T-helper 2 cell treated with Interferon-gamma antibody and Interleukin-4, amounts not matched to agents 100 ng/mL and 5 ng/mL, for 36 hours (primary cell): ENCODE measurements around the gene ARFIP2. TPM values are rescaled to one million over a fixed set of nuclear protein-coding genes. Genes with fewer than 3 reads are reported as not detected.

Source experiments
- intact Hi-C: fragments of 100-400 bp; cut with micrococcal nuclease; formaldehyde crosslinking; loops from one replicate; pipeline ENCODE4 v1.15.1; 2023
- total RNA-seq: library from RNA; stranded (reverse); gene quantifications from 2 replicates; pipeline ENCODE4 v1.2.3, GENCODE V29; 2022

Gene ARFIP2
- total RNA-seq, 1 donor from 2014 or later, result 41.3 TPM

GRCh38 chr11:6448574-6448973 lies 32.6 kb downstream of the ARFIP2 start:
- intact Hi-C loops, result no loop called here

GRCh38 chr11:6443269-6444003 lies 37.7 kb downstream of the ARFIP2 start:
- intact Hi-C loops, result loop anchor here (1.0 to 2.0 kb wide), 4 partner anchors 25 to 64 kb away; partner anchors contain the start of gene APBB1

DNA sequence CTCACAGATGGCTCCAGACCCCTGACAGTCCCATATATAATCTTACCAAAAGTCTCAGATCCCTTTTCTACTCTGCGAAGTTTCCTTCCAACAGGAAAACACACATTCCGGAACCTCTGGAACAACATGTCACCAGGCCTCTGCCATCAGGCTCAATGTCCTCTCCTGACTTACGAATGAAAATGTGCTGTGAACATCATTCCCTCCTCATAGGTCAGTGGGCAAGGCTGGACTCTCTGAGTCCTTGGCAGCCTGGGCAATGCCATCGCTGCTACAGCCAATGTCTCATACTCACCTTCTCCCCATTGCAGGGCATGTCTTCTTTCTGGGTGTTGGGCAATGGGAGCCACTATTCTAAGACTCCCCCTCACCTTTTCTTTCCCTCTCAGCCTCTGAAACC lies 38.7 kb downstream of the ARFIP2 start:
- intact Hi-C loops, result loop anchor here (2.0 kb wide), 2 partner anchors 24 to 62 kb away; partner anchors contain the start of gene APBB1

DNA sequence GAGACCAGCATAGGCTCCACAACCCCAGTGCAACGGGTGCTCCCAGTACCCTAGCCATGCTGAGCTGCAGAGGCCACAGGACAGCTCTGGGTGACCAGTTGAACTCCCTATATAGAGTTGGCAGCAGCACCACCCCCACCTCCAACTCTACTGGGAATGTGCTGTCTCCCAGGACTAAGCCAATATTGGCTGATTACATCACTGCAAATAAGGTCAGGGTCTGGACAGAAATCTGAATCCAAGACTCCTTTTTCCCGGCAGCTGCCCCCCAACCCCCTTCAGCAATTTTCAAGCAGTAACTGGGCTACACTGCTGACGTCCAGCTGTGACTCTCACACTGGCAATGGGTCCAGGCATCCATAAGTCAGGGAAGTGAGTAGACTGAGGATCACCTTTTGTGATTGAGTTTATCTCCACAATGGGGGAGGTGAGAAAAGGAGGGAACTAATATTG lies 40.2 kb downstream of the ARFIP2 start, which contains the start of gene HPX:
TSS of gene HPX (minus strand) at position 82 of the 453 bp plus-strand sequence. CDS start at position 58, 24 bp downstream.
- intact Hi-C loops, result no loop called here

DNA sequence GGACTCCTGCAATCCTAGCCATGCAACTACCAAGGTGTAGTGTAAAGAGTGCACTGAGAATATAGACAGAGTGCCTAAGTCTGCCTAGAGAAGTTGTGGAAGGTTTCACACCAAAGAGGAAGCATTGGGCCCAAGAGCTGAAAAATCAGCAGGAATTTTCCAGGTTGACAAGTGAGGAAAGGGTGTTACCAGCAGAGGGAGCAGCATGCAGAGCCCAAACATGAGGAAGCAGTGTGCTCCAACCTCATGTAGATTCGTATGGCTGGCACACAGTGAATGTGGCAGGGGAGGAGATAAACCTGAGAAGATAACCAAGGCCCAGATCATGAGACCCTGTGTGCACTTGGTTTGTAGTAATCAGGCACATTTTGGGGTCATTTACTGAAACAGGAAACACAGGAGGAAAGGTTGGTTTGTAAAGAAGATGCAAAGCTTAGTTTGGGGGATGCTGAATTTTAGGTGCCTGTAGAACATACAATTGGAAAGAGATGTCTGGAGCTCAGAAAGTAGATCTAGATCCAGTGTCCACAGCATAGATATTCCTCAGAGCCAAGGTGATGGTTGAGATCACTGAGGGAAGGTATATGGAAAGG lies 42.1 kb downstream of the ARFIP2 start:
- intact Hi-C loops, result loop anchor here (1.0 kb wide), 1 partner anchor 37 kb away; no protein-coding TSS in a partner anchor

DNA sequence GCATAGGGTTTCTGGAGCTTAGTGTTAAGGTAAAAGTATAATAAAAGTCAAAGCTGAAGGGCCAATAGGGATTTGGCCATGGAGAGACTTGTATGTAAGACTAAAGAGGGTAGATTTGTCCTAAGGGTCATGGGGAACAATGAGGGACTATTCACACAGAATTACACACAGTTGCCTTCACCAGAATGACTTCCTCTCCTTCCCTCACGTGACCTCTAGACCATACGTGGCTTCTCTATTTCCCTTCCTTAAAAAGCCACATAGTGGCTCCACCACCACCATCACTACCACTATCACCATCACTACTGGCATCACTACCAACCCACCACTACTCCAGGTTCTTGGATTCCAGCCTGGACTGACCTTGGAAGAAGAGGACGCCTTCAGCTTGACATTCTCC lies 43.1 kb downstream of the ARFIP2 start:
- intact Hi-C loops, result no loop called here

DNA sequence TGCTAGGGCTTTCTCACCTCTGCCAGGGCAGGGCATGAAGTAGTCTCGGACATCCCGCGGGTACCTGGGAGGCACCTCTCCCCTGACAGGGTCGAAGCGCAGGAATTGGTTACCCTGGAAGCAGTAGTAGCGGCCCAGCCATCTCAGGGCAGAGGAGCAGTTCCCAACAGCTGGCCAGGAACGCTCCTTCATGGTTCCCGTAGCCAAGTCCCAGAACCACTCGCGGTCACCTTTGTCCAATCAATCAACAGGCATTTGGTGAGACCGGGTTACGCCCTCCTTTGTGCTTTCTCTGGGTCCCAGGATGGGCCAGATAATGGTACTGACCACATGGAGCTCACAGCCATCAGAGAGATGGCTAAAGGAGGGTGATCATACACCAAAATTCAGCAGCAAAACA lies 43.7 kb downstream of the ARFIP2 start:
- intact Hi-C loops, result no loop called here

GRCh38 chr11:6433998-6434660 lies 47.0 kb downstream of the ARFIP2 start:
- intact Hi-C loops, result no loop called here

DNA sequence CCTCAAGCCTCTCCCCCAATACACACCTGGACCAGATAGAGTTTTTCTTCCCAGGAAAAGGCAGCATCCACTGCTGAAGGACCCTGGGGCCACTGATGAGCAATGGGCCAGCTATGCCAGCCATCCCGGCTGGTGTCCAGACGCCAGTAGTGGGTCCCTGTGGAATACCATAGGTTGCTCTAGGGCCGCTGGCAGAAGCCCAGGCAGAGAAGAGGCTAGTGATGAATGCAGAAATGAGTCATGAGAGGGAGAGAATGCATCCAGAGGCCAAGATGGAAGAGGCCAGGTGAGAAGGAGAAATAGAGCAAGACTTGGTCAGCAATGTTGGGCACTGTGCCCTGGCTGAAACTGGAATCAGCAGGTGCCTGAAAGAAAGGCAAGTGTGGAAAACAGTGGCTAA lies 49.3 kb downstream of the ARFIP2 start:
- intact Hi-C loops, result no loop called here

GRCh38 chr11:6427516-6427915 lies 53.6 kb downstream of the ARFIP2 start:
- intact Hi-C loops, result no loop called here

Other genes starting within 250 kb of the ARFIP2 start
- 20.5 and 22.2 TPM in 2 replicates for gene FHIP1B, start 246.7 kb downstream of the ARFIP2 start, total RNA-seq
- gene CNGA4, start 242.2 kb downstream of the ARFIP2 start, total RNA-seq, result 0.16 and 0.23 TPM in 2 replicates
- not detected in 2 replicates for gene CCKBR, start 221.5 kb downstream of the ARFIP2 start, total RNA-seq
- 6.2 and 6.8 TPM in 2 replicates for gene CAVIN3, start 160.8 kb downstream of the ARFIP2 start, total RNA-seq
- gene SMPD1, start 90.9 kb downstream of the ARFIP2 start, total RNA-seq, result 41.1 and 46.5 TPM in 2 replicates
- 51.1 and 53.9 TPM in 2 replicates for gene APBB1, start 62.2 kb downstream of the ARFIP2 start, total RNA-seq
- 0.18 and 0.36 TPM in 2 replicates for gene HPX, start 40.3 kb downstream of the ARFIP2 start, total RNA-seq
- gene TRIM3, start 7.4 kb downstream of the ARFIP2 start, total RNA-seq, result 7.5 and 10.7 TPM in 2 replicates
- gene TIMM10B, start 170 bp upstream of the ARFIP2 start, total RNA-seq, result 32.5 and 33.9 TPM in 2 replicates
- 20.1 and 21.2 TPM in 2 replicates for gene DNHD1, start 15.9 kb upstream of the ARFIP2 start, total RNA-seq
- gene RRP8, start 122.3 kb upstream of the ARFIP2 start, total RNA-seq, result 26.9 and 31.4 TPM in 2 replicates
- 128 and 134 TPM in 2 replicates for gene ILK, start 122.4 kb upstream of the ARFIP2 start, total RNA-seq
- 123 and 133 TPM in 2 replicates for gene TAF10, start 130.9 kb upstream of the ARFIP2 start, total RNA-seq
- gene TPP1, start 138.1 kb upstream of the ARFIP2 start, total RNA-seq, result 63.3 and 64.4 TPM in 2 replicates
- 0.43 and 0.45 TPM in 2 replicates for gene DCHS1, start 174.5 kb upstream of the ARFIP2 start, total RNA-seq
- 71.3 and 72.4 TPM in 2 replicates for gene MRPL17, start 202.0 kb upstream of the ARFIP2 start, total RNA-seq